K562 (cell line): ENCODE measurements around the gene SYVN1. TPM values are rescaled to one million over a fixed set of nuclear protein-coding genes. Genes with fewer than 3 reads are reported as not detected.

Experiments used
- GTF2A2 ChIP-seq: IDR thresholded peaks from 2 replicates; pipeline ENCODE4 v1.6.1; 2016; ENCODE audit warnings: mild to moderate bottlenecking, missing genetic modification characterization, missing compliant biosample characterization
- HNRNPL ChIP-seq: fragments of 200-400 bp; formaldehyde crosslinking; IDR thresholded peaks from 2 replicates; pipeline ENCODE4 v1.6.1; 2017; ENCODE audit warnings: low read depth, mild to moderate bottlenecking, low read length
- KLF16 ChIP-seq: IDR thresholded peaks from 2 replicates; pipeline ENCODE4 v1.6.1; 2016; ENCODE audit warnings: antibody characterized with exemption
- MTA3 ChIP-seq: fragments of 450-650 bp; formaldehyde crosslinking; IDR thresholded peaks from 2 replicates; pipeline ENCODE4 v1.6.1; 2017; ENCODE audit warnings: mild to moderate bottlenecking, borderline replicate concordance
- MYNN ChIP-seq, 2 experiments: sonication (generic); formaldehyde crosslinking in 1 of 2; IDR thresholded peaks; 2 replicates each; pipeline versions ENCODE4 v1.5.0 to v1.6.1; 2016 to 2020; ENCODE audit warnings: antibody characterized with exemption in 1 of 2, missing genetic modification reagents in 1 of 2
- NFIC ChIP-seq: fragments of 450-650 bp; IDR thresholded peaks from 2 replicates; pipeline ENCODE4 v1.6.1; 2017; ENCODE audit warnings: mild to moderate bottlenecking, inconsistent platforms
- NFXL1 ChIP-seq: fragments of 450-650 bp; formaldehyde crosslinking; IDR thresholded peaks from 2 replicates; pipeline ENCODE4 v1.4.0; 2021; ENCODE audit warnings: mild to moderate bottlenecking
- PHTF2 ChIP-seq: fragments of 250-450 bp; sonication (Bioruptor Pico); IDR thresholded peaks from 2 replicates; pipeline ENCODE4 v1.5.0; 2021; ENCODE audit warnings: mild to moderate bottlenecking
- SRSF7 ChIP-seq: fragments of 200-400 bp; formaldehyde crosslinking; optimal IDR thresholded peaks from 2 replicates; pipeline ENCODE3; 2017; ENCODE audit warnings: mild to moderate bottlenecking, low read depth, low read length
- TAF15 ChIP-seq: fragments of 200-400 bp; formaldehyde crosslinking; IDR thresholded peaks from 2 replicates; pipeline ENCODE4 v1.6.1; 2017; ENCODE audit warnings: mild to moderate bottlenecking, low read depth, low read length, moderate library complexity
- XRCC5 ChIP-seq: fragments of 200-400 bp; formaldehyde crosslinking; IDR thresholded peaks from 2 replicates; pipeline ENCODE4 v1.6.1; 2017; ENCODE audit warnings: low read depth, mild to moderate bottlenecking, low read length
- ZBTB1 ChIP-seq: sonication (generic); formaldehyde crosslinking; IDR thresholded peaks from 2 replicates; pipeline ENCODE4 v1.8.1; 2023; ENCODE audit warnings: missing genetic modification reagents, low read depth, mild to moderate bottlenecking, borderline replicate concordance
- ZNF12 ChIP-seq: sonication (generic); formaldehyde crosslinking; IDR thresholded peaks from 2 replicates; pipeline ENCODE4 v1.4.0; 2020; ENCODE audit warnings: mild to moderate bottlenecking, missing genetic modification reagents
- ZNF143 ChIP-seq: sonication (generic); formaldehyde crosslinking; IDR thresholded peaks from 2 replicates; pipeline ENCODE4 v1.9.0; 2022; ENCODE audit warnings: mild to moderate bottlenecking, missing genetic modification reagents
- ZNF444 ChIP-seq: fragments of 250-450 bp; sonication (Bioruptor Pico); IDR thresholded peaks from 2 replicates; pipeline ENCODE4 v1.4.0; 2020; ENCODE audit warnings: mild to moderate bottlenecking, moderate library complexity
- polyA plus RNA-seq, 8 experiments: library from polyadenylated mRNA; depleted of rRNA in 4 of 8; stranded (reverse) in 5 of 8; unstranded in 3 of 8; fragments of >200 nt; fragmentation: Nextera tagmentation in 2 of 8; fragmentation: Illumina TruSeq in 1 of 8; extraction: Ambion mirVana in 2 of 8; extraction: Trizol in 1 of 8; gene quantifications; 2 replicates each; pipeline versions ENCODE4 v1.2.1 to v1.2.3, GENCODE V29; 2011 to 2014; ENCODE audit warnings: inconsistent platforms in 1 of 8, missing spikeins in 1 of 8
- total RNA-seq, 7 experiments: library from RNA; depleted of rRNA in 6 of 7; stranded (reverse); fragments of >200 nt in 6 of 7; fragmentation: Illumina TruSeq in 2 of 7; extraction: Trizol in 2 of 7; gene quantifications; 2 replicates each; pipeline versions ENCODE4 v1.2.1 to v1.2.3, GENCODE V29; 2011 to 2021; ENCODE audit warnings: low replicate concordance in 1 of 7
- TF ChIP-seq, protein P1 (sequence below): fragments of 450-650 bp; conservative IDR thresholded peaks from 2 replicates; pipeline ENCODE4 v1.6.1; 2016; ENCODE audit warnings: missing genetic modification characterization, low read depth, mild to moderate bottlenecking, missing compliant biosample characterization, moderate library complexity
- TF ChIP-seq, protein P2 (sequence below): sonication (generic); formaldehyde crosslinking; IDR thresholded peaks from 2 replicates; pipeline ENCODE4 v1.8.1; 2023; ENCODE audit warnings: mild to moderate bottlenecking, missing genetic modification reagents
- TF ChIP-seq, protein P3 (sequence below): IDR thresholded peaks from 2 replicates; pipeline ENCODE4 v1.6.1; 2012; ENCODE audit warnings: low read depth, low read length, improper control_type of control experiment, borderline replicate concordance
- TF ChIP-seq, protein P4 (sequence below): sonication (generic); formaldehyde crosslinking; IDR thresholded peaks from 2 replicates; pipeline ENCODE4 v1.5.0; 2020; ENCODE audit warnings: missing genetic modification reagents
- TF ChIP-seq, protein P5 (sequence below): fragments of 450-650 bp; formaldehyde crosslinking; IDR thresholded peaks from 2 replicates; pipeline ENCODE4 v1.4.0; 2020; ENCODE audit warnings: mild to moderate bottlenecking, moderate library complexity

Gene SYVN1
- total and polyA plus RNA-seq, 9 of the 15 experiments (the other 6 are each of a cell fraction or from before 2014, with no cell fraction given) = 0.41 to 47.4 (median 9.9) TPM

DNA sequence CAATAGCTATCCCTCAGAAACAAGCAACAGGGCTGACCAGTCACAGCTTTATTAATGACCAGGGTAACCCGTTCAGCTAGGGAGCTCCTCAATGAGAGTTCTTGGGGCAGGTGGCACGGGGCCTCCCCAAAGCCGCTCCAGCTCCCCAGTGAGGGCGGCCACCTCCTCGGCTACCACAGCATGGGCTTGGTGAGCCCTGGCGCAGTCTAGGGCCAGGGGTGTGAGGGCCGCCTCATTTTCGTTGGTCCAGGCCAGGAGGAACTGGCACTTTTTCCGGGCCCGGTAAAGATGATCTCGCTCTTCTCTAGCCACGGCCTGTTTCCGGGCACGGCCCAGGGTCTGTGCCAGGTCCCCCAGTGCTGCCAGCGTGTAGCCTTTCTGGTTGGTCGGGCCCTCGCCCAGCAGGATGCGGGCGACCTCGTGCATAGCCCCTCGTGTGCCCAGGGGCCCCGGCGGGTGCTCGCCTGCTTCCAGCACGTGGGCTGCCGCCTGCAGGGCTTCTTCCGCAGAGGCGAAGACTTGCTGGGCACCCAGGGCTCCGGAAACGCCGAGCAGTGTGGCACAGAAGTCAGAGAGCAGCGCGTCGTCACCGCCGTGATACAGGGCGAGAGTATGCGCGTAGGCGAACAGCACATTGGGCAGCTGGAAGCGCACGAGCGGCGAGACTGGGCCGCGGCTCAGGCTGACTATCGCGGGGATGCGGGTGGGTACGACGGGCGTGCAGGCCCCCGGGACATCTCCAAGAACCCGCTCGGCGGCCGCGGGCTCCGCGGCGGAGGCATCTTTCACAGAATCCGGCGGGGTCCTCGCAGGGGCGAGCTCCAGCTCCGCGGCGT, 17.7 kb downstream of the SYVN1 start (continued):
- TF ChIP-seq MTA3 = no peak
- no peak for TF ChIP-seq XRCC5
- no peak for TF ChIP-seq ZNF143 (CRISPR knock-in tag)
- no peak; the same call in 1 of the 2 replicates for TF ChIP-seq ZBTB1 (CRISPR knock-in tag)
- TF ChIP-seq, protein P1, sequence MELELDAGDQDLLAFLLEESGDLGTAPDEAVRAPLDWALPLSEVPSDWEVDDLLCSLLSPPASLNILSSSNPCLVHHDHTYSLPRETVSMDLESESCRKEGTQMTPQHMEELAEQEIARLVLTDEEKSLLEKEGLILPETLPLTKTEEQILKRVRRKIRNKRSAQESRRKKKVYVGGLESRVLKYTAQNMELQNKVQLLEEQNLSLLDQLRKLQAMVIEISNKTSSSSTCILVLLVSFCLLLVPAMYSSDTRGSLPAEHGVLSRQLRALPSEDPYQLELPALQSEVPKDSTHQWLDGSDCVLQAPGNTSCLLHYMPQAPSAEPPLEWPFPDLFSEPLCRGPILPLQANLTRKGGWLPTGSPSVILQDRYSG (tag) = 0 out of 2 replicates have a peak, but pooled peaks have one; percentile 29
- TF ChIP-seq ZNF444 = no peak
- TF ChIP-seq, protein P2, sequence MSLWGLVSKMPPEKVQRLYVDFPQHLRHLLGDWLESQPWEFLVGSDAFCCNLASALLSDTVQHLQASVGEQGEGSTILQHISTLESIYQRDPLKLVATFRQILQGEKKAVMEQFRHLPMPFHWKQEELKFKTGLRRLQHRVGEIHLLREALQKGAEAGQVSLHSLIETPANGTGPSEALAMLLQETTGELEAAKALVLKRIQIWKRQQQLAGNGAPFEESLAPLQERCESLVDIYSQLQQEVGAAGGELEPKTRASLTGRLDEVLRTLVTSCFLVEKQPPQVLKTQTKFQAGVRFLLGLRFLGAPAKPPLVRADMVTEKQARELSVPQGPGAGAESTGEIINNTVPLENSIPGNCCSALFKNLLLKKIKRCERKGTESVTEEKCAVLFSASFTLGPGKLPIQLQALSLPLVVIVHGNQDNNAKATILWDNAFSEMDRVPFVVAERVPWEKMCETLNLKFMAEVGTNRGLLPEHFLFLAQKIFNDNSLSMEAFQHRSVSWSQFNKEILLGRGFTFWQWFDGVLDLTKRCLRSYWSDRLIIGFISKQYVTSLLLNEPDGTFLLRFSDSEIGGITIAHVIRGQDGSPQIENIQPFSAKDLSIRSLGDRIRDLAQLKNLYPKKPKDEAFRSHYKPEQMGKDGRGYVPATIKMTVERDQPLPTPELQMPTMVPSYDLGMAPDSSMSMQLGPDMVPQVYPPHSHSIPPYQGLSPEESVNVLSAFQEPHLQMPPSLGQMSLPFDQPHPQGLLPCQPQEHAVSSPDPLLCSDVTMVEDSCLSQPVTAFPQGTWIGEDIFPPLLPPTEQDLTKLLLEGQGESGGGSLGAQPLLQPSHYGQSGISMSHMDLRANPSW (CRISPR knock-in tag) = no peak
- TF ChIP-seq ZNF12 (CRISPR knock-in tag) = no peak
- no peak for TF ChIP-seq KLF16
- no peak for TF ChIP-seq TAF15
- no peak for TF ChIP-seq MYNN (IDR thresholded peaks at IDR 0.05)
- TF ChIP-seq MYNN (CRISPR knock-in tag; IDR thresholded peaks at IDR 0.05) = no peak
- no peak for TF ChIP-seq NFIC
- peak; percentile 73; the same call in 1 of the 2 replicates for TF ChIP-seq HNRNPL
- TF ChIP-seq, protein P3, sequence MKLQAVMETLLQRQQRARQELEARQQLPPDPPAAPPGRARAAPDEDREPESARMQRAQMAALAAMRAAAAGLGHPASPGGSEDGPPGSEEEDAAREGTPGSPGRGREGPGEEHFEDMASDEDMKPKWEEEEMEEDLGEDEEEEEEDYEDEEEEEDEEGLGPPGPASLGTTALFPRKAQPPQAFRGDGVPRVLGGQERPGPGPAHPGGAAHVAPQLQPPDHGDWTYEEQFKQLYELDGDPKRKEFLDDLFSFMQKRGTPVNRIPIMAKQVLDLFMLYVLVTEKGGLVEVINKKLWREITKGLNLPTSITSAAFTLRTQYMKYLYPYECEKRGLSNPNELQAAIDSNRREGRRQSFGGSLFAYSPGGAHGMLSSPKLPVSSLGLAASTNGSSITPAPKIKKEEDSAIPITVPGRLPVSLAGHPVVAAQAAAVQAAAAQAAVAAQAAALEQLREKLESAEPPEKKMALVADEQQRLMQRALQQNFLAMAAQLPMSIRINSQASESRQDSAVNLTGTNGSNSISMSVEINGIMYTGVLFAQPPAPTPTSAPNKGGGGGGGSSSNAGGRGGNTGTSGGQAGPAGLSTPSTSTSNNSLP = no peak
- TF ChIP-seq, protein P4, sequence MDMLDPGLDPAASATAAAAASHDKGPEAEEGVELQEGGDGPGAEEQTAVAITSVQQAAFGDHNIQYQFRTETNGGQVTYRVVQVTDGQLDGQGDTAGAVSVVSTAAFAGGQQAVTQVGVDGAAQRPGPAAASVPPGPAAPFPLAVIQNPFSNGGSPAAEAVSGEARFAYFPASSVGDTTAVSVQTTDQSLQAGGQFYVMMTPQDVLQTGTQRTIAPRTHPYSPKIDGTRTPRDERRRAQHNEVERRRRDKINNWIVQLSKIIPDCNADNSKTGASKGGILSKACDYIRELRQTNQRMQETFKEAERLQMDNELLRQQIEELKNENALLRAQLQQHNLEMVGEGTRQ (CRISPR knock-in tag) = peak; percentile 38; the same call in 1 of the 2 replicates
- no peak for TF ChIP-seq GTF2A2 (tag)
- TF ChIP-seq NFXL1 (CRISPR knock-in tag) = no peak
- TF ChIP-seq, protein P5, sequence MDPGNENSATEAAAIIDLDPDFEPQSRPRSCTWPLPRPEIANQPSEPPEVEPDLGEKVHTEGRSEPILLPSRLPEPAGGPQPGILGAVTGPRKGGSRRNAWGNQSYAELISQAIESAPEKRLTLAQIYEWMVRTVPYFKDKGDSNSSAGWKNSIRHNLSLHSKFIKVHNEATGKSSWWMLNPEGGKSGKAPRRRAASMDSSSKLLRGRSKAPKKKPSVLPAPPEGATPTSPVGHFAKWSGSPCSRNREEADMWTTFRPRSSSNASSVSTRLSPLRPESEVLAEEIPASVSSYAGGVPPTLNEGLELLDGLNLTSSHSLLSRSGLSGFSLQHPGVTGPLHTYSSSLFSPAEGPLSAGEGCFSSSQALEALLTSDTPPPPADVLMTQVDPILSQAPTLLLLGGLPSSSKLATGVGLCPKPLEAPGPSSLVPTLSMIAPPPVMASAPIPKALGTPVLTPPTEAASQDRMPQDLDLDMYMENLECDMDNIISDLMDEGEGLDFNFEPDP (CRISPR knock-in tag) = no peak
- no peak for TF ChIP-seq PHTF2 (CRISPR knock-in tag)
- TF ChIP-seq SRSF7 = no peak
